Measurements from ENCODE around the gene OTULIN. TPM values are rescaled to one million over a fixed set of nuclear protein-coding genes. Genes with fewer than 3 reads are reported as not detected.

The OTULIN gene
- total and polyA plus RNA-seq, 2 of the 13 experiments (the other 11 are each of a cell fraction or from before 2014, with no cell fraction given), result 7.0 to 34.8 TPM

GRCh38 chr5:14722923-14723322 lies 58.4 kb downstream of the OTULIN start:
- Histone ChIP-seq H3K9ac (ENCODE audit: insufficient read depth, low read depth, low read length) (no peak overlapping the region), H3K4me2 (ENCODE audit: low read depth, low read length) (no peak overlapping the region), H4K20me1 (ENCODE audit: insufficient read depth, low read length) (no peaks in the 10 kb centered on the region), H3K79me2 (ENCODE audit: insufficient read depth, low read length) (no peaks in the 10 kb centered on the region), H2AFZ (ENCODE audit: low read length) (no peak overlapping the region), H3K36me3 (replicated peaks in 1 of 2; ENCODE audit: control insufficient read depth in 1 of 2, insufficient read depth in 2 of 2, low read length in 2 of 2) (peaks cover 10 to 22% of the 10 kb centered on the region in 2 experiments; a peak in 4 of 5 replicates), H3K4me1 (ENCODE audit: insufficient read depth, low read length) (peaks cover 24% of the 10 kb centered on the region), H3K4me3 (replicated peaks in 1 of 3; ENCODE audit: insufficient read depth in 1 of 3, low read depth in 2 of 3, low read length in 3 of 3) (no peak overlapping the region), H3K27ac (ENCODE audit: extremely low read length, insufficient read depth, low read length) (no peak overlapping the region), H3K9me3 (ENCODE audit: low read length) (no peaks in the 10 kb centered on the region), H3K27me3 (ENCODE audit: control insufficient read depth in 1 of 2, insufficient read depth in 2 of 2, low read length in 2 of 2) (no peaks in the 10 kb centered on the region)
- 97% methylated on average over 8 of the region's 8 CpGs for WGBS (ENCODE audit: low lambda C conversion rate)
- ChIA-PET CTCF (ENCODE audit: low intra/inter-chr PET ratio, low total read pairs) (no interaction called here), POLR2A (no interaction called here)
- BruUV-seq (replicated peaks), result no TSS peak
- FAIRE-seq (no peak), ATAC-seq (no peak), DNase-seq (ENCODE audit: low spot score) (no peak)
- no peak for TF ChIP-seq RFX5 (IDR thresholded peaks at IDR 0.05; ENCODE audit: low read depth, low read length)
- TF ChIP-seq MBD4 (IDR thresholded peaks at IDR 0.05; ENCODE audit: borderline replicate concordance, low read length), result no peak
- TF ChIP-seq ZNF616 (CRISPR knock-in tag; IDR thresholded peaks at IDR 0.05; ENCODE audit: low read depth), result no peak
- no peak for TF ChIP-seq ZNF883 (CRISPR knock-in tag; IDR thresholded peaks at IDR 0.05; ENCODE audit: not compliant biosample characterization)
- TF ChIP-seq CENPT (CRISPR knock-in tag; IDR thresholded peaks at IDR 0.05; ENCODE audit: low read depth), result no peak
- no peak for TF ChIP-seq NBN (conservative IDR thresholded peaks at IDR 0.05)
- no peak for TF ChIP-seq HBP1 (CRISPR knock-in tag; IDR thresholded peaks at IDR 0.05; ENCODE audit: low read depth)
- intact Hi-C loops (cut with micrococcal nuclease; ENCODE audit: unreplicated experiment) (no loop called here), in situ Hi-C loops (cut with HindIII; ENCODE audit: extremely low pct_ligation_motif_present, low pct_unique_long_range_greater_than_20kb) (no loop called here)

GRCh38 chr5:14723701-14724132 lies 59.2 kb downstream of the OTULIN start:
- H3K27me3 ChIP-seq (ENCODE audit: control insufficient read depth in 1 of 2, insufficient read depth in 2 of 2, low read length in 2 of 2), result no peaks in the 10 kb centered on the region
- H3K27ac ChIP-seq (ENCODE audit: extremely low read length, insufficient read depth, low read length), result no peak overlapping the region
- FAIRE-seq (no peak), DNase-seq (ENCODE audit: low spot score) (no peak), ATAC-seq (no peak)
- H3K4me1 ChIP-seq (ENCODE audit: insufficient read depth, low read length), result peaks cover 28% of the 10 kb centered on the region
- WGBS (ENCODE audit: low lambda C conversion rate), result 81% methylated on average over 4 of the region's 4 CpGs
- no peaks in the 10 kb centered on the region for H4K20me1 ChIP-seq (ENCODE audit: insufficient read depth, low read length)
- BruUV-seq (replicated peaks), result no TSS peak
- H3K9ac ChIP-seq (ENCODE audit: insufficient read depth, low read depth, low read length), result no peak overlapping the region
- H3K9me3 ChIP-seq (ENCODE audit: low read length), result no peaks in the 10 kb centered on the region
- no peak overlapping the region for H3K4me2 ChIP-seq (ENCODE audit: low read depth, low read length)
- no peaks in the 10 kb centered on the region for H3K79me2 ChIP-seq (ENCODE audit: insufficient read depth, low read length)
- in situ Hi-C loops (cut with HindIII; ENCODE audit: extremely low pct_ligation_motif_present, low pct_unique_long_range_greater_than_20kb), result no loop called here
- peaks cover 10 to 22% of the 10 kb centered on the region in 2 experiments; a peak in 4 of 5 replicates for H3K36me3 ChIP-seq (replicated peaks in 1 of 2; ENCODE audit: control insufficient read depth in 1 of 2, insufficient read depth in 2 of 2, low read length in 2 of 2)
- intact Hi-C loops (cut with micrococcal nuclease; ENCODE audit: unreplicated experiment), result no loop called here
- CTCF ChIA-PET (ENCODE audit: low intra/inter-chr PET ratio, low total read pairs), result no interaction called here
- POLR2A ChIA-PET, result no interaction called here
- no peak for TF ChIP-seq BRF2 (CRISPR knock-in tag; IDR thresholded peaks at IDR 0.05)
- TF ChIP-seq ZNF354B (CRISPR knock-in tag; IDR thresholded peaks at IDR 0.05), result no peak
- TF ChIP-seq PHB2 (IDR thresholded peaks at IDR 0.05; ENCODE audit: partially characterized antibody), result no peak
- TF ChIP-seq CBFB (CRISPR knock-in tag; IDR thresholded peaks at IDR 0.05), result no peak
- H3K4me3 ChIP-seq (replicated peaks in 1 of 3; ENCODE audit: insufficient read depth in 1 of 3, low read depth in 2 of 3, low read length in 3 of 3), result no peak overlapping the region
- no peak overlapping the region for H2AFZ ChIP-seq (ENCODE audit: low read length)

Data from HepG2 (cell line).